ENCODE data around the gene SPSB1.

GRCh38 chr1:9321480-9321849 lies 28.8 kb downstream of the SPSB1 start:
- TF ChIP-seq, protein P1, sequence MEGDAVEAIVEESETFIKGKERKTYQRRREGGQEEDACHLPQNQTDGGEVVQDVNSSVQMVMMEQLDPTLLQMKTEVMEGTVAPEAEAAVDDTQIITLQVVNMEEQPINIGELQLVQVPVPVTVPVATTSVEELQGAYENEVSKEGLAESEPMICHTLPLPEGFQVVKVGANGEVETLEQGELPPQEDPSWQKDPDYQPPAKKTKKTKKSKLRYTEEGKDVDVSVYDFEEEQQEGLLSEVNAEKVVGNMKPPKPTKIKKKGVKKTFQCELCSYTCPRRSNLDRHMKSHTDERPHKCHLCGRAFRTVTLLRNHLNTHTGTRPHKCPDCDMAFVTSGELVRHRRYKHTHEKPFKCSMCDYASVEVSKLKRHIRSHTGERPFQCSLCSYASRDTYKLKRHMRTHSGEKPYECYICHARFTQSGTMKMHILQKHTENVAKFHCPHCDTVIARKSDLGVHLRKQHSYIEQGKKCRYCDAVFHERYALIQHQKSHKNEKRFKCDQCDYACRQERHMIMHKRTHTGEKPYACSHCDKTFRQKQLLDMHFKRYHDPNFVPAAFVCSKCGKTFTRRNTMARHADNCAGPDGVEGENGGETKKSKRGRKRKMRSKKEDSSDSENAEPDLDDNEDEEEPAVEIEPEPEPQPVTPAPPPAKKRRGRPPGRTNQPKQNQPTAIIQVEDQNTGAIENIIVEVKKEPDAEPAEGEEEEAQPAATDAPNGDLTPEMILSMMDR (IDR thresholded peaks at IDR 0.05) = no peak
- TF ChIP-seq POLR2A (IDR thresholded peaks at IDR 0.05) = no peak

All from Peyer's patch (tissue), 4 donors.